Astrocyte of the cerebellum (primary cell): ENCODE results near the gene MRPL19.
A peak's percentile ranks its signal among the peaks of the same experiment; 100 is the strongest.
"Not testable (repeated sequence)": the region's sequence is repeated elsewhere in the genome, so short reads cannot be mapped to it uniquely, and the experiment has no call there.

Experiments used
- DNase-seq: peaks from one replicate; pipeline ENCODE4 v3.0.0-alpha.2; 2011; ENCODE audit warnings: low read depth
- H3K4me3 ChIP-seq: 2 replicates; pipeline ENCODE4 v1.5.1; 2011; ENCODE audit warnings: mild to moderate bottlenecking, low read depth, low read length, moderate library complexity
- CTCF ChIP-seq: IDR thresholded peaks from 2 replicates; pipeline ENCODE4 v1.5.1; 2012; ENCODE audit warnings: low read length, low read depth, moderate library complexity, mild to moderate bottlenecking; ENCODE audit errors: missing control alignments
- in situ Hi-C: cut with HindIII; loops from 2 replicates; pipeline ENCODE4 v1.10.0; 2017; ENCODE audit warnings: low sequenced_read_pairs

Gene MRPL19

GRCh38 chr2:75710577-75711253, 64.1 kb downstream of the MRPL19 start, which contains the start of gene GCFC2:
GCFC2 (minus strand) TSS chr2:75710915; CDS start chr2:75710855, 60 bp downstream.
- TF ChIP-seq CTCF = peak; percentile 34
- H3K4me3 ChIP-seq = peak within 1 kb of the TSS; percentile 73
- DNase-seq = peak; percentile 64
- in situ Hi-C loops = no loop called here

- H3K4me3 ChIP-seq, in situ Hi-C loops, DNase-seq: not testable (repeated sequence)
Measured at GRCh38 chr2:75711590-75711989, 65.0 kb downstream of the MRPL19 start.

GRCh38 chr2:75716406-75716805, 69.8 kb downstream of the MRPL19 start:
- H3K4me3 ChIP-seq = no peak overlapping the region
- in situ Hi-C loops = no loop called here
- TF ChIP-seq CTCF = no peak
- no peak for DNase-seq

- no peak overlapping the region for H3K4me3 ChIP-seq
- DNase-seq = no peak
- in situ Hi-C loops = no loop called here
- no peak for TF ChIP-seq CTCF
Measured at GRCh38 chr2:75719616-75720015, 73.0 kb downstream of the MRPL19 start.

GRCh38 chr2:75720525-75720924, 73.9 kb downstream of the MRPL19 start:
- H3K4me3 ChIP-seq = no peak overlapping the region
- no peak for DNase-seq
- in situ Hi-C loops = no loop called here
- TF ChIP-seq CTCF = no peak

- DNase-seq = no peak
- H3K4me3 ChIP-seq = no peak overlapping the region
- TF ChIP-seq CTCF = no peak
- in situ Hi-C loops = no loop called here
Measured at GRCh38 chr2:75722687-75723086, 76.1 kb downstream of the MRPL19 start.

- no peak for TF ChIP-seq CTCF
- in situ Hi-C loops = no loop called here
- no peak for DNase-seq
- no peak overlapping the region for H3K4me3 ChIP-seq
Measured at GRCh38 chr2:75728614-75729419, 82.2 kb downstream of the MRPL19 start.
